ENCODE measurements around the gene RBBP8NL. TPM values are rescaled to one million over a fixed set of nuclear protein-coding genes. Genes with fewer than 3 reads are reported as not detected.

RBBP8NL gene
- polyA plus RNA-seq, 2 of the 4 experiments (the other 2 are of a cell fraction) = not detected

DNA sequence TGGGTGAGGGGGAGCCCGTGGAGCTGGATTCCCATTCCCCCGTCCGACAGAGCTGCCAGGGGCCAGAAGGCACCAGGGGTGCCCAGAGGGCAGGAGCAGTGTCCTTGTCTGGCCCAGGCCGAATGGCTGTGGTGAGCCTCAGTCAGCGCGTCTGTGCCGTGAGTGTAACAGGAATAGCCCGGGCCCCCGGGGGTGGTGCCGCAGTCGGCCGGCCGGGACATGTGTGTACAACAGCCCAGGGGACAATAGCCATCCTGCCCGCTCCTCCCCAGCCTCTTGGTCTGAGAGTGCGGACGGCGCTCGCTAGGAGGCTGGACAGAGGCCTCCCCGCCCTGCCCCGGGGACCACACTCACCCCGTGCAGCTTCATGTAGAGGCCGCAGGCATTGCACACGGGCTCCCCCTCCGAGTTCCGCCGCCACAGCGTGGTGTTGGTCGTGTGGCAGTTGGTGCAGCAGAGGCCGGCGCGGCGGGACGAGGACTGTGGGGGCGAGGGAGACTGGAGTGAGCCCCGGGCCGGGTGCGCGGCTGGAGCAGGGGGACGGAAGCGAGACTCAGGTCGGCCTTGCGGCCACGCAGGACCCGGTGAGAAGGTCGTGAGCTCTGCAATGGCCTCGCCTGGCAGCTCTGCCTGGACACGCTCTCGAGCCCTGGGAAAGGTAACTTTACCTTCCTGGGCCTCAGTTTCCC, 38.9 kb upstream of the RBBP8NL start:
- Histone ChIP-seq H3K27ac (no peak overlapping the region), H3K4me1 (no peaks in the 10 kb centered on the region), H3K4me3 (no peak overlapping the region), H3K4me2 (no peak overlapping the region), H3K9me3 (no peaks in the 10 kb centered on the region)
- WGBS (ENCODE audit: missing lambda C conversion rate) = 86% methylated on average over 29 of the region's 48 CpGs
- POLR2A ChIA-PET = no interaction called here
- ATAC-seq = 0 out of 6 replicates have a peak, but pooled peaks of 1 of the 2 experiments have one; percentile 6
- TF ChIP-seq GATA3 (IDR thresholded peaks at IDR 0.05; ENCODE audit: borderline replicate concordance) (no peak), CEBPB (IDR thresholded peaks at IDR 0.05) (no peak), ZSCAN20 (CRISPR knock-in tag; IDR thresholded peaks at IDR 0.05) (no peak), ZNF302 (CRISPR knock-in tag; IDR thresholded peaks at IDR 0.05) (no peak), NR3C1 (IDR thresholded peaks at IDR 0.05) (no peak), CBX8 (IDR thresholded peaks at IDR 0.05) (no peak), TFCP2L1 (CRISPR knock-in tag; IDR thresholded peaks at IDR 0.05) (no peak), HOXB13 (CRISPR knock-in tag; IDR thresholded peaks at IDR 0.05; ENCODE audit: low read depth) (no peak), HMGXB4 (CRISPR knock-in tag; IDR thresholded peaks at IDR 0.05; ENCODE audit: borderline replicate concordance) (no peak), HOXB5 (CRISPR knock-in tag; IDR thresholded peaks at IDR 0.05) (no peak), SMC3 (IDR thresholded peaks at IDR 0.05) (no peak), TP53 (CRISPR knock-in tag; IDR thresholded peaks at IDR 0.05) (no peak), KDM5A (IDR thresholded peaks at IDR 0.05) (no peak), PHF8 (IDR thresholded peaks at IDR 0.05; ENCODE audit: borderline replicate concordance, low read depth) (no peak), CHD2 (IDR thresholded peaks at IDR 0.05; ENCODE audit: low read length, partially characterized antibody) (no peak)
- CTCF ChIA-PET = interaction anchor here (1.1 to 1.7 kb wide), 3 partner anchors 12 to 56 kb away, joined by 3 to 4 read pairs (median 3); no protein-coding TSS in a partner anchor
- FAIRE-seq = no peak
- no peak for DNase-seq (ENCODE audit: low read depth in 1 of 2, low spot score in 1 of 2)

GRCh38 chr20:62464990-62465389, 37.7 kb upstream of the RBBP8NL start:
- TF ChIP-seq PHF8 (IDR thresholded peaks at IDR 0.05; ENCODE audit: borderline replicate concordance, low read depth) (no peak), TFCP2L1 (CRISPR knock-in tag; IDR thresholded peaks at IDR 0.05) (no peak), EP300 (IDR thresholded peaks at IDR 0.05) (no peak), POLR2AphosphoS2 (conservative IDR thresholded peaks at IDR 0.05; ENCODE audit: low read length) (no peak), MAFK (IDR thresholded peaks at IDR 0.05; ENCODE audit: partially characterized antibody) (no peak), JUNB (IDR thresholded peaks at IDR 0.05) (no peak), SMC3 (IDR thresholded peaks at IDR 0.05) (no peak), HOXB5 (CRISPR knock-in tag; IDR thresholded peaks at IDR 0.05) (no peak), NFE2L2 (conservative IDR thresholded peaks at IDR 0.05; ENCODE audit: low read length) (no peak), EHF (CRISPR knock-in tag; IDR thresholded peaks at IDR 0.05) (no peak), NPAS2 (CRISPR knock-in tag; IDR thresholded peaks at IDR 0.05; ENCODE audit: borderline replicate concordance) (no peak), BCL3 (IDR thresholded peaks at IDR 0.05) (no peak), ELK1 (IDR thresholded peaks at IDR 0.05; ENCODE audit: low read depth, low read length) (no peak), TP53 (CRISPR knock-in tag; IDR thresholded peaks at IDR 0.05) (no peak), CBX8 (IDR thresholded peaks at IDR 0.05) (no peak), ZNF302 (CRISPR knock-in tag; IDR thresholded peaks at IDR 0.05) (no peak), BHLHE40 (IDR thresholded peaks at IDR 0.05; ENCODE audit: low read depth, low read length) (no peak)
- TF ChIP-seq, protein P1, sequence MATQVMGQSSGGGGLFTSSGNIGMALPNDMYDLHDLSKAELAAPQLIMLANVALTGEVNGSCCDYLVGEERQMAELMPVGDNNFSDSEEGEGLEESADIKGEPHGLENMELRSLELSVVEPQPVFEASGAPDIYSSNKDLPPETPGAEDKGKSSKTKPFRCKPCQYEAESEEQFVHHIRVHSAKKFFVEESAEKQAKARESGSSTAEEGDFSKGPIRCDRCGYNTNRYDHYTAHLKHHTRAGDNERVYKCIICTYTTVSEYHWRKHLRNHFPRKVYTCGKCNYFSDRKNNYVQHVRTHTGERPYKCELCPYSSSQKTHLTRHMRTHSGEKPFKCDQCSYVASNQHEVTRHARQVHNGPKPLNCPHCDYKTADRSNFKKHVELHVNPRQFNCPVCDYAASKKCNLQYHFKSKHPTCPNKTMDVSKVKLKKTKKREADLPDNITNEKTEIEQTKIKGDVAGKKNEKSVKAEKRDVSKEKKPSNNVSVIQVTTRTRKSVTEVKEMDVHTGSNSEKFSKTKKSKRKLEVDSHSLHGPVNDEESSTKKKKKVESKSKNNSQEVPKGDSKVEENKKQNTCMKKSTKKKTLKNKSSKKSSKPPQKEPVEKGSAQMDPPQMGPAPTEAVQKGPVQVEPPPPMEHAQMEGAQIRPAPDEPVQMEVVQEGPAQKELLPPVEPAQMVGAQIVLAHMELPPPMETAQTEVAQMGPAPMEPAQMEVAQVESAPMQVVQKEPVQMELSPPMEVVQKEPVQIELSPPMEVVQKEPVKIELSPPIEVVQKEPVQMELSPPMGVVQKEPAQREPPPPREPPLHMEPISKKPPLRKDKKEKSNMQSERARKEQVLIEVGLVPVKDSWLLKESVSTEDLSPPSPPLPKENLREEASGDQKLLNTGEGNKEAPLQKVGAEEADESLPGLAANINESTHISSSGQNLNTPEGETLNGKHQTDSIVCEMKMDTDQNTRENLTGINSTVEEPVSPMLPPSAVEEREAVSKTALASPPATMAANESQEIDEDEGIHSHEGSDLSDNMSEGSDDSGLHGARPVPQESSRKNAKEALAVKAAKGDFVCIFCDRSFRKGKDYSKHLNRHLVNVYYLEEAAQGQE (IDR thresholded peaks at IDR 0.05) = no peak
- TF ChIP-seq, protein P2, sequence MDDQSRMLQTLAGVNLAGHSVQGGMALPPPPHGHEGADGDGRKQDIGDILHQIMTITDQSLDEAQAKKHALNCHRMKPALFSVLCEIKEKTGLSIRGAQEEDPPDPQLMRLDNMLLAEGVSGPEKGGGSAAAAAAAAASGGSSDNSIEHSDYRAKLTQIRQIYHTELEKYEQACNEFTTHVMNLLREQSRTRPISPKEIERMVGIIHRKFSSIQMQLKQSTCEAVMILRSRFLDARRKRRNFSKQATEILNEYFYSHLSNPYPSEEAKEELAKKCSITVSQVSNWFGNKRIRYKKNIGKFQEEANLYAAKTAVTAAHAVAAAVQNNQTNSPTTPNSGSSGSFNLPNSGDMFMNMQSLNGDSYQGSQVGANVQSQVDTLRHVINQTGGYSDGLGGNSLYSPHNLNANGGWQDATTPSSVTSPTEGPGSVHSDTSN (IDR thresholded peaks at IDR 0.05) = no peak
- 61% methylated on average over 3 of the region's 10 CpGs for WGBS (ENCODE audit: missing lambda C conversion rate)
- ChIA-PET CTCF (interaction anchor here (1.7 kb wide), 1 partner anchor 12 kb away, joined by 3 read pairs; no protein-coding TSS in a partner anchor), POLR2A (no interaction called here)
- no peak for DNase-seq (ENCODE audit: low read depth in 1 of 2, low spot score in 1 of 2)
- FAIRE-seq = no peak
- H3K4me2 ChIP-seq = no peak overlapping the region
- no peaks in the 10 kb centered on the region for H3K9me3 ChIP-seq
- H3K4me1 ChIP-seq = no peaks in the 10 kb centered on the region
- no peak overlapping the region for H3K4me3 ChIP-seq
- H3K27ac ChIP-seq = no peak overlapping the region
- no peak for ATAC-seq
